Measurements from ENCODE around the gene SCGB1D1.
"Not testable (repeated sequence)": the region's sequence is repeated elsewhere in the genome, so short reads cannot be mapped to it uniquely, and the experiment has no call there.

SCGB1D1 gene

DNA sequence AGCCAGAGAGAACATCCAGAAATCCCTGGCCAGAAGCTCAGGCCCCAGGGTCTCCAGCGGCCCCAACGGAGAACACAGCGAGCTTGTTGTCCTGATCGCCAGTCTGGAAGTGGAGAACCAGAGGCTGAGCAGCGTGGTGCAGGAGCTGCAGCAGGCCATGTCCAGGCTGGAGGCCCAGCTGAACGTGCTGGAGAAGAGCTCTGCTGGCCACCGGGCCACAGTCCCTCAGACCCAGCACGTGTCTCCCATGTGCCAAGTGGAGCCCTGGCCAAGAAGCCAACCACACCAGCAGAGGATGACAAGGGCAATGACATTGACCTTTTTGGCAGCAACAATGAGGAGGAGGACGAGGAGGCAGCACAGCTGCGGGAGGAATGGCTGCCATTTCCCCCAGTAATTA is 20.6 kb upstream of the SCGB1D1 start:
- DNase-seq = no peak

DNA sequence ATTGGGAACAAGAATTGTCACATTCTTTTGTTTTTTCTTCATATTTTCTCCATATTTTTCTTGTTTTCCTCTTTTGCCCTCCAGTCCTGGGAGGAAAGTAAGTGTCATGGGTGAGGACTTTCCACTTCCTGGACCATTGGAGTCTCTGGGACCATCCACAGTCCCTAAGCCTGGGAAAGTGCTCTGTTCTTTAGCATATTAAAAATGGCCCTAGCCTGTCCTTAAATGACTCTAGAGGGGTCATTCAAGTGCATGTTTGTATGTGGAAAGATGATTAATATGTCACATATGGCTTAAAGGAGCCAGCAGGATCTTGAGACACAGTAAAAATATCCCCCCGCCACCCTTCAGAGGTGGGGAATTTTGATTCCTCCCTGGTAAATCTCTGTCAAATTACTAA is 20.1 kb upstream of the SCGB1D1 start:
- DNase-seq = no peak

DNA sequence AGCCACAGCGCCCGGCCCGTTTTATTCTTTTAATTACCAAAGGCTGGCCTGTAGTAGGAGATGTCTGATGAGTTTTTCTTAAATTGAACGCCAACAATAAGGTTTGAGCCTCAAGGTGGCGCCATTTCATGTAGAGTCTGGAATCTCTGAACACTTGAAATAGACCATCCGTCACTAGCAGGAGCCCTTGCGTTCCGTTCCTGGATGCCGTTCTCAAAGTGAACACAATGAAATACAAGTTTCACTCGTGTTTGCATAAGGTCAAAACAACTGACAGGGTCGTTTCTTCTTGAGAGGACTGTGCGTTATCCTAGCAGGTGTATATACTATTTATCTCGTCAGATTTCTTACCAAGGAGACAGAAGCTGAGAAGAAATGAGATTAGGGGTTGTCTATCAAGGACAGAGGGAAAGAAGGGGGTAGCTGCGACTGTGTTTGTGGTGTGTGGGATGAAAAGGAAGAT is 18.7 kb upstream of the SCGB1D1 start:
- DNase-seq = peak; percentile 82

DNA sequence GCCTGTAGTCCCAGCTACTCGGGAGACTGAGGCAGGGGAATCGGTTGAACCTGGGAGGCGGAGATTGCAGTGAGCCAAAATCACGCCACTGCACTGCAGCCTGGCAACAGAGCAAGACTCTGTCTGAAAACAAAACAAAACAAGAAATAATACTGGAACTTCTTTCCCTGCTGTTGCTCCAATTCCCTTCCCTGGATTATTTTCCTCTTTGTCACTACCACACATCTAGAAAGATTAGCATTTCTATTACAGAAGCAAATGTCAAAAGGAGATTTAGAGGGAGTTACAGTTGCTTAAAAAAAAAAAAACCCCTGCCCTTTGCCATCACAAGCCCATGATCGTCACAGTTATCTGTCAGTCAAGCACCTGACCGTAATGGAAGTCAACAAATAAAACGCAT is 17.7 kb upstream of the SCGB1D1 start:
- DNase-seq = no peak

DNA sequence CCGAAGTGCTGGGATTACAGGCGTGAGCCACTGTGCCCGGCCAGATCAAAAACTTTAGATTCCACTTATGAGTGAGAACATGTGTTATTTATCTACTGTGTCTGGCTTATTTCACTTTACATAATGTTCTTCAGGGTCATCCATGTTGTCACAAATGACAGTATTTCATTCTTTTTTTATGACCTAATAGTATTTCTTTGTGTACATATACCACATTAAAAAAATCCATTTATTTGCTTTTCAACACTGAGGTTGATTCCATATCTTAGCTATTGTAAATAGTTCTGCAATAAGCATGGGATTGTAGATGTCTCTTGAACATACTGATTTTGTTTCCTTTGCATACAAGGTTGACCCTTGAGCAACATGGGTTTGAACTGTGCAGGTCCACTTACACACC is 13.2 kb upstream of the SCGB1D1 start:
- DNase-seq = no peak

DNA sequence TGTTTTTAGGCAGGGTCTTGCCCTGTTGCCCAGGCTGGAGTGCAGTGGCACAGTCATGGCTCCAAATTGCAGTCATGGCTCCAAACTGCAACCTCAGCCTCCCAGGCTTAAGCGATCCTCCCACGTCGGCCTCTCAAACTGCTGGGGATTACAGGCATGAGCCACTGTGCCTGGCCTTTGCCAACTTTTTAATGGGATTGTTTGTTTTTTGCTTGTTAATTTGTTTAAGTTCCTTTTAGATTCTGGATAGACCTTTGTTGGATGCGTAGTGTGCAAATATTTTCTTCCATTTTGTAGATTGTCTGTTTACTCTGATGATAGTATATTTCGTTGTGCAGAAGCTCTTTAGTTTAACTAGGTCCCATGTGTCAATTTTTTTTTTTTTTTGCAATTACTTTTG is 10.0 kb upstream of the SCGB1D1 start:
- no peak for DNase-seq

DNA sequence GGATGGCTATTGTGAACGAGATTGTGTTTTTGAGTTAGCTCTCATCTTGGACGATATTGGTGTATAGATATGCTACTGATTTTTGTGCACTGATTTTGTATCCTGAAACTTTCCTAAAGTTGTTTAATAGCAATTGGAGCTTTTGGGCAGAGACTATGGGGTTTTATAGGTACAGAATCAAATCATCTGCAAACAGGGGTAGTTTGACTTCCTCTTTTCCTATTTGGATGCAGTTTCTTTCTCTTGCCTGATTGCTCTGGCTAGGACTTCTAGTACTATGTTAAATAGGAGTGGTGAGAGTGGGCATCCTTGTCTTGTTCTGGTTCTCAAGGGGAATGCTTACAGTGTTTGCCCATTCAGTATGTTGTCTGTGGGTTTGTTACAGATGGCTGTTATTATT is 8.9 kb upstream of the SCGB1D1 start:
- DNase-seq = no peak

DNA sequence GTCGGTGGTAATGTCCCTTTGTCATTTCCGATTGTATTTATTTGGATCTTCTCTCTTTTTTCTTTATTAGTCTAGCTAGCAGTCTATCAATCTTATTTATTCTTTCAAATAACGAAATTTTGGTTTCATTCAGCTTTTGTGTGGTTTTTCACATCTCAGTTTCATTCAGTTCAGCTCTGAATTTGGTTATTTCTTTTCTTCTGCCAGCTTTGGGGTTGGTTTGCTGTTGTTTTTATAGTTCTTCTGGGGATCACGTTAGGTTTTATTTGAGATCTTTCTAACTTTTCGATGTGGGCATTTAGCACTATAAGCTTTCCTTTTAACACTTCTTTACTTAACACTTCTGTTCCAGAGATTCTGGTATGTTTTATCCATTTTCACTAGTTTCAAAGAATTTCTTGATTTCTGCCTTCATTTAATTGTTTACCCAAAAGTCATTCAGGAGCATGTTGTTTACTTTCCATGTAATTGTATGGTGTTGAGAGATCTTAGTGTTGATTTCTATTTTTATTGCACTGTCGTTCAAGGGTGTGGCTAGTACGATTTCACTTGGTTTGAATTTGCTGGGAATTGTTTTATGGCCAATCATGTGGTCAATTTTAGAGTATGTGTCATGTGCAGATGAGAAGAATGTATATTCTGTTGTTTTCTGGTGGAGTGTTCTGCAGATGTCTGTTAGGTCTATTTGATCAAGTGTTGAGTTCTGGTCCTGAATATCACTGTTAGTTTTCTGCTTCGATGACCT is 7.7 kb upstream of the SCGB1D1 start:
- no peak for DNase-seq

DNA sequence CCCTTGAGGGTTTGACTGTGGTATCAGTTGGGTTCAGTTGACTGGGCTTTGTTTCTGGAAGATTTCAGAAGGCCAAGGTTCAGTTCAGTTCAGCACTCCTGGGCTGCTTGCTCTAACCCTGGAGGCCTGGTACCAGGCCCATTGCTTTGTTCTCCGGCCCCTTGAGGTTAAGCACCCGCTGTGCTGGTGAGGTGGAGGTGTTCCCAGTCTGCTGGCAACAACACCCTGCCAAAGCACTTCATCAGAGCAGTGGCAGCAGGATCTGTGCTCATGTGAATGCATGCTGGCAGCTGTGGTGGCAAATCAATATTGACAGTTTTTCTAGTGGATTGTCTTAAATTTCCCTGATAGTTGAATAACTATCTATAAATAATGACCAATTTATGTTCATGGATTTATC is 3.8 kb upstream of the SCGB1D1 start:
- DNase-seq = no peak

DNA sequence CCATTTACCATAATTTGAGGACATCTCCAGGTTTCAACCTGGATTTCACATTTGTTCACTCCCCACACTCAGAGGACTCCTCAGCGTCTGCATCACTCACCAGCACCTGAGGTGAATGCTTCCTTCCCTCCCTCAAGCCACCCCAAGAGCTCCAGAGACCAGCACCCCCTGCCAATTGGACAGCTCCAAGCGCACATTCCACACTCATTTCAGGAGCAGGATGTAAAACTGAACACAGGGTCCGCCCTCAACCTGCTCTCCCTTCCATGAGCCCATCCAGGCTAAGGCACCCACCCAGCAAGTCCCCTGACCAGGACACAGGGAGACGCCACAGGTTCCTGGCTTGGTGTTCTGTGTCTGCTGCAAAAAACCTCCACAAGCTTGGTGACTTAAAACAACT is 3.9 kb downstream of the SCGB1D1 start:
- no peak for DNase-seq

DNA sequence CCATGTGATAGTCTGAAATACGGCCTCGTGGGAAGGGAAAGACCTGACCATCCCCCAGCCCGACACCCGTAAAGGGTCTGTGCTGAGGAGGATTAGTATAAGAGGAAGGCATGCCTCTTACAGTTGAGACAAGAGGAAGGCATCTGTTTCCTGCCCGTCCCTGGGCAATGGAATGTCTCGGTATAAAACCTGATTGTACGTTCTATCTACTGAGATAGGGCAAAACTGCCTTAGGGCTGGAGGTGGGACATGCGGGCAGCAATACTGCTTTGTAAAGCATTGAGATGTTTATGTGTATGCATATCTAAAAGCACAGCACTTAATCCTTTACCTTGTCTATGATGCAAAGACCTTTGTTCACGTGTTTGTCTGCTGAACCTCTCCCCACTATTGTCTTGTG is 5.0 kb downstream of the SCGB1D1 start:
- not testable (repeated sequence) for DNase-seq

DNA sequence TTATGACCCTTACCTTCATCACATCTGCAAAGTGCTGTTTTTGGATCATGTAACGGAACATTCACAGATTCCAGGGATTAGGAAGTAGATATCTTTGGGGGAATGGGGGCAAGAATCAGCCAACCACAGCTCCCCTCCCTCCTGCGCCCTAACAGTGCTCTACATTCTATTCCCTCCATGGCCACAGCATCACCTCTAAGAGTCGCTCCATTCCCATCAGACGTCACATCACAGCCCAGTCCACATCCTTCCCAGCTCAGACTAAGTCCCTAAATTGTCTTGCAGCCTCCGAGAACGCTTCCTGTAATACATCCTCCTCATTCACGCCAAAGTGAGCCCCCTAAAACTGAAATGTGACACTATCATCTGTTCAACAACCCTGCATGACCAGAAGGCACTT is 5.9 kb downstream of the SCGB1D1 start:
- DNase-seq = no peak

DNA sequence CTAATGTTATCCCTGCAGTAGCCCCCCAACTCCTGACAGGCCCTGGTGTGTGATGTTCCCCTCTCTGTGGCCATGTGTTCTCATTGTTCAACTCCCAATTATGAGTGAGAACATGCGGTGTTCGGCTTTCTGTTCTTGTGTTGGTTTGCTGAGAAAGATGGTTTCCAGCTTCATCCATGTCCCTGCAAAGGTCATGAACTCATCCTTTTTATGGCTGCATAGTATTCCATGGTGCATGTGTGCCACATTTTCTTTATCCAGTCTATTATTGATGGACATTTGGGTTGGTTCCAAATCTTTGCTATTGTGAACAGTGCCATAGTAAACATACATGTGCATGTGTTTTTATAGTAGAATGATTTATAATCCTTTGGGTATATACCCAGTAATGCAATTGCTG is 7.4 kb downstream of the SCGB1D1 start:
- DNase-seq = not testable (repeated sequence)

DNA sequence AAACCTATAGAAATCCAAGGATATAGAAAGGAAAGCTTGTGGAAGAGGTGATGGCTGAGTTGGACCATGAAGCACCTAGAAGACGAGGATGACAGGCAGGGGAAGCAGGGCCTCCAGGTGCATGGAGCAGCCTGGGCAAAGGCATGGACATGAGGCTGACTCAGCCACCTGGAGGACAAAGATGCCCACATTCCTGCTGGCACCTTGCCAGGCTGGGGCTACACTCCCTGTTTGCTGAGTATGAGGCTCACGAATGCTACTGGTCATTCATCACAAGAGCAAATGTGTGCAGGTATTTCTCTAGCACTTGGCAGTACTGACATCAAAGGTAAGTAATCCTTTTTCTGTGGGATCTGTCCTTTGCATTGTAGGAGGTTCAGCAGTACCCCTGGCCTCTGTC is 11.4 kb downstream of the SCGB1D1 start:
- DNase-seq = no peak

DNA sequence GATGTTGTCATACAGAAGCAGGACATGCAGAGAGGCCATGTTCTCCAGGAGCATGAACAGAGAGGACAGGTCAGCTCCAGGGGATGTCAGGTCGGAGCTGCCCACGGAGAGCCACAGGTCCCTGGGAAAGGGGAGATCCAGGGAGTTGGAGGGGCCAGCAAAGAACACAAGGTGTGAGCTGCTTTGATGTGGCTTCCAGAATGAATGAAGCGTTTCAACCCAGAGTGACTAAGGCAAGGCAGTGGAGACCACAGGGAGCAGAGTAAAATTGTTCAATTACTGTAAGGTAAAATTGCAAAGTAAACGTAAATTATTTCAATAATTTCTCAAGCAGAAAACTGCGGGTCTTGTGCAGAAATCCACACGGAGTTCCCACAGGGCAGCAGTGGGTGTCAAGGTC is 12.9 kb downstream of the SCGB1D1 start:
- no peak for DNase-seq

DNA sequence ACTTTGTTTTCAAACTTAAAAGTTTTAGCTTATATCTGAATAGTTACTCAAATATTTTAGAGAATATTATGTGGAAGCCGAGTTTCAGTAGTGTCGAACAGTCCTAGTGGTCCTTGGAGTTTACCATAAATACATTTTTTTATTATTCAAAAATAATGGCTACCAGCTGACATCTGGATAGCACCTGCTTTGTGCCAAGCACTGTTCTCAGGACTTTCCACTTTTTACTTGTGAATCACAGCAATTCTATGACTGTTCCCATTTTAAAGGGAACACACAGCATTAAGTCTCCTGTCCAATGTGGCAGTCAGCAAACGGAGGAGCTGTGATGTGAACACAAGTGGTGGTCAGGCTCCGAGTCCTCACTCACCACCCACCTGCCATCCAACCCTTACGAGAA is 14.4 kb downstream of the SCGB1D1 start:
- no peak for DNase-seq

DNA sequence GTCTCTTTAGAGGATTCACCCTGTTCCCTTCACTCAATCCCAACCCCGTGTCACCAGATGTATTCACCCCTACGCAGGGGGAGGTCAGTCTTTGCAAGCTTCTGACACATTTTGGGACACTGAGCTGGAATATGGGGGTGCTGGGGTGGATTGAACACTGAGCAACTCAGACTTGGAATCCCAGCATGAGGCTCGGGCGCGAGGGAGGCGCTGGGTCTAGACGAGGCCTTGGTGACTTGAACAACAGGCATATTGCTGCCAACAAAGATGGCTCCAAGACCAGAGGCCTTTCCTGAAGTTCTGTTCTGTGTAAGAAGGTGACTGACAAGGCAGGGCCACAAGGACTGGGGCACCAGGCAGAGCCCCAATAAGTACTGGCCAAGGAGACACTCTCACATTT is 15.4 kb downstream of the SCGB1D1 start:
- no peak for DNase-seq

DNA sequence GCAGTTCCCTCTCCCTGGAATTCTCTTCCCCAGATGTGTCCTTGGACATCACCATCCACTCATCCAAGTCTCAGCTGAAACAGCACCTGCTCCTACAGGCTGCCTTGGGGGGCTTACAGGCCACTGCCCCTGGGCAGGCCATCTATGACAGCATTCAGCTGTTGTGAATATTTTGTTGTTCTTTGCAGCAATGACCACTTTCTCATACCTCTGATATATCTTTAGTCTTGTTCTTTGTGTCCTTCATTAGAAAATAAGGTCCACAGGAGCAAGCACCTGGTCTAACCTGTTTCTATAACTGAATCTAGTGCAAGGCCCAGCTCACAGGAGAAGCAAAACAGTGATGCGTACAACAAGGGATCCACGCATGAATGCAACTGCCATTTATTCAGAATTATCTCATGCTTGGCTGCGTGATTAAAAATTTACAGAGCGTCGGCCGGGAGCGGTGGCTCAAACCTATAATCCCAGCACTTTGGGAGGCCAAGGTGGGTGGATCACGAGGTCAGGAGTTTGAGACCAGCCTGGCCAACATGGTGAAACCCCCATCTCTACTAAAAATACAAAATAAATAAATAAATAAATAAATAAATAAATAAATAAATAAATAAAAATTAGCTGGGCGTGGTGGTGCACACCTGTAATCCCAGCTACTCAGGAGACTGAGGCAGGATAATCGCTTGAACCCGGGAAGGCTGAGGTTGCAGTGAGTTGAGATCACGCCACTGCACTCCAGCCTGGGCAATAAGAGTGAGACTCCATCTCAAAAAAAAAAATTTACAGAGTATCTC is 16.5 kb downstream of the SCGB1D1 start:
- not testable (repeated sequence) for DNase-seq

DNA sequence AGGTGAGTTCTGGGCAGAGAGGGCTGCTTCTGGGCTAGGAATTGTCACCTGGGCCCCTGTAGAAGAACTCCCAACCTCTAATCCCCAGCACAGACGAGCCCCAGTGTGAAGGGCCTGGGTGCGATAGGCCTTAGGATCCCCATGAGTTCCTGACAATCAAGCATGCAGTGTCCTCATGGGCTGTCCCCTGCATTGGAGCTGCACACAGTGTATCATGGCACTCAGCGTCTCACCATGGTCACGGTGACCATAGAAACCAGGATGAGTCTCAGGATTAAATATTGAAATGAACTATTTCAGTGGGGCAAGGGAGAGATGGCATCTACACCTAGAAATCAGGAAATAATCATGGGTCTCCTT is 18.7 kb downstream of the SCGB1D1 start:
- no peak for DNase-seq

DNA sequence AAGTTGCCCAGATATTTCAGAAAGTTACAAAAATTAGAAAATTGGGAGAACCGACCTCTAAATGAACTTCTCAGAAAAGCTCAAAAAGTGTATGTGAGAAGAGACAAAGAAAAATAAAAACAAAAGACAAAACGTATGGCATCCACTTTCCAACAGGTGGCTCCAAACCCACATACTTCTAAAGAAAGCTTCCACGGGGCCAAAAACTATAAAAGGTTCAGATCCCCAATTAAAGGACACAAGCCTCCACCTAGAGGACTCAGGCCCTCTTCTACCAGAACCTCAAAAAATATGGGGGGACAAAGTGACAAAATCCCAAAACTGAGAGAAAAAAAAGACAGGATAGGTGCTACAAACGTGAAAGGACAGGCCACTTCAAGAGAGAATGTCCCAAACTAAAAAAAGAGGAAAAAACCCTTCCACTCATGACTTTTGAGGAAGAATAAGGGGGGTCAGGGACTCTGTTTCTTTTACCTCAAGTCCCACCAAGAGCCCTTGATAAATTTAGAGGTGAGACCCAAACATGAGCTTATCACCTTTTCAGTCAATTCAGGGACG is 27.3 kb downstream of the SCGB1D1 start:
- DNase-seq = peak; percentile 26

DNA sequence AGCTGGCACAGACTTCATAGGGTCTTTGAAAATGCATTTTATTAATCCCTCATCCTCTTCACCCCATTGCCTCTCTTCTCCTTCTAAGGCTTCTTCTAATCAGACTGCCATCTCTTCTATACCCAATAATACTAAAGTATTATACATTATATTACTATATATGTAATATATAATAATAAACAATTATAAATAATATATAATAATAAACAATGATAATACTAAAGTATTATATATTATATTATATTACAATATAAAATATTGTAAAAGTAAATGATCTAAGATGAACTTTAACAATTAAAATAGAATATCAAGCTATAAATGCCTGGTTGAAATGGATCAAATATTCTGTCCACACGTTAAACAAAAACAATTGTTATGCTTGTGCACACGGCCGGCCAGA is 31.5 kb downstream of the SCGB1D1 start:
- no peak for DNase-seq

DNA sequence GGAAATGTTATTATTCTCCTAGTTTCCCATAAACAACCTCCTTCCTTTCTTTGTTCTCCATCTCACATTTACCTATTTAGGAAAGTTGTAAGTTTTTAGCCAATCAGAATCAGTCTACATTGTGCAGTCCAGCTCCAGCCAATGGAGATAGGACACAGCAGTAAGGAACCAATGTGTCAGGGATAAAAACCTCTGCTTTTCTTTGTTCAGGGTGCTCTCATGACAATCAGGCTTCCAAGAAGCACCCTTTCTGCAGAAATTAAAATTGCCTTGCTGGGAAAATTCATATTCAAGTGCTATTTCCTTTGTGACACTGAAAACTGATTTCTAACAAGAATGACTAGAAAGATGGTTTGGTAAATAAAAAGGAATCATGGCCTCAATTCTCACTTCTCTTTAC is 33.1 kb downstream of the SCGB1D1 start:
- DNase-seq = peak; percentile 34

DNA sequence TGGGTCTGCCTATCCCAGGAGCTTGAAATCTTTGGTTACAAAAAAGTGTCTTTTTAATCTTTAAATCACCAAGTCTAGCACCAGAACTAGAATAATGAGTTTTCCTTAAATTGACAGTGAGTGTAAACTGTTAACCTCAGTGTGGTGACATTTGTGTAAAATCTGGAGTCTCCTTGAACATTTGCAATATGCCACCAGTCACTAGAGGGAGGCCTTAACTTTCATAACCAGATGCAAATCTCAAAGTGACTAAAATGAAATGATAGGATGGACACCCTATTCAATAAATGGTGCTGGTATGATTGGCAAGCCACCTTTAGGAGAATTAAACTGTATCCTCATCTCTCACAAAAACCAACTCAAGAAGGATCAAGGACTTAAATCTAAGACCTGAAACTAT is 43.7 kb downstream of the SCGB1D1 start:
- no peak for DNase-seq

DNA sequence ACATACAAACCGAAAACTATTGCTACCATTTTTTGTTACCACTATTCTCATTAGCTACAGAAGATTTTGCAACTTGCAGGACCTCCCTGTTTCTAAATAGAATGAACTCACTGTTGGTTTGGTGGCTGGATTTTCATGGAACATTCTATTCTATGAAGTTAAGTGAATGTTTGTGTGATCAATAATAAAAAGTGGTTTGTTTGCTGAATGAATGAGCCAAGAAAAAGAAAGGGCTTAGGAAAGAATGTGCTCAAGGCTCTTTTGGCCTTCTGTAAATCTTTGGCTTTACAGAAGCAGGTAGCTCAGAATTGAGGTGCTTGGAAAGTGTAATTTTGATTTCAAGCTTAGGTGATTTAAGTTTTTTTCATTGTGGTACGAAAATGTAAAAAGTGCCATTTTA is 46.2 kb downstream of the SCGB1D1 start:
- no peak for DNase-seq

Measured in NCI-H1105 (cell line).